Dedifferentiated amniotic fluid mesenchymal stem cell (primary cell): ENCODE measurements around the gene UBFD1.
"Not testable (repeated sequence)": the region's sequence is repeated elsewhere in the genome, so short reads cannot be mapped to it uniquely, and the experiment has no call there.

Experiments
- DNase-seq: peaks from one replicate; pipeline ENCODE4 v3.0.0-alpha.2; 2016; ENCODE audit errors: extremely low spot score

Gene UBFD1

DNA sequence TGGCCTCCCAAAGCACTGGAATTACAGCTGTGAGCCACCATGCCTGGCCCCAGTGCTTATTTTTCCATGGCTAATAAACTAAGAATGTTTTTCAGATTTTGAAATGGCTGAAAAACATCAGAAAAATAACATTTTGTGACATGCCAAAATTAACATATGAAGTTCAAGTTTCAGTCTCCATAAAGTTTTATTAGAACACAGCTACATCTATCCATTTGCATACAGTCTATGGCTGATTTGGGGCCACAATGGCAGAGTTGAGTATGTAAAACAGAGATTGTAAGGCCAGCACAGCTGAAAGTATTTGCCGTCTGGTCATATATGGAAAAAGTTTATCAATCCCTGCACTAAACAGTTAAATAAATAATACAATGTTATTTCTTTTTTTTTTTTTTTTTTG is 52.4 kb downstream of the UBFD1 start:
- no peak for DNase-seq

- not testable (repeated sequence) for DNase-seq
These were observed 53.4 kb downstream of the UBFD1 start for GRCh38 chr16:23610905-23611304.

- no peak for DNase-seq
These were observed 54.4 kb downstream of the UBFD1 start for GRCh38 chr16:23611936-23612335.

DNA sequence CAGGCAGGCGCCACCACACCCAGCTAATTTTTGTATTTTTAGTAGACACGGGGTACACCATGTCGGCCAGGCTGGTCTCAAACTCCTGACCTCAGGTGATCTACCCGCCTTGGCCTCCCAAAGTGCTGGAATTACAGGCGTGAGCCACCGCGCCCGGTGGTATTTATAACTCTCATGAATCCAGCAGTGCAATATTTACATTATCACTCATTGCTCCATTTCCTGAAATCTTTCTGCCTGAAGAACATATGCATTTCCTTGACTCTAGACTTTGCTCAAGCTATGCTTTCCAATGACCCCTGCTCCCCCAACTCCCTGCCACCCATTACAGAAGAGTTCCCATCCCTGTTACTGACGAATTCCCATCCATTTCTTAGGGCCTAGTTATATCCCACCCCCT is 58.3 kb downstream of the UBFD1 start:
- DNase-seq: no peak
